HG03575 (cell line): ENCODE results near the gene OLIG1.

Experiments
- ATAC-seq: cut with Tn5 transposase; IDR thresholded peaks from one replicate; pipeline ENCODE4 v1.9.1; 2021; ENCODE audit not compliant: unreplicated experiment, insufficient number of reproducible peaks, low FRiP score; ENCODE audit errors: extremely low read depth

Gene OLIG1

DNA sequence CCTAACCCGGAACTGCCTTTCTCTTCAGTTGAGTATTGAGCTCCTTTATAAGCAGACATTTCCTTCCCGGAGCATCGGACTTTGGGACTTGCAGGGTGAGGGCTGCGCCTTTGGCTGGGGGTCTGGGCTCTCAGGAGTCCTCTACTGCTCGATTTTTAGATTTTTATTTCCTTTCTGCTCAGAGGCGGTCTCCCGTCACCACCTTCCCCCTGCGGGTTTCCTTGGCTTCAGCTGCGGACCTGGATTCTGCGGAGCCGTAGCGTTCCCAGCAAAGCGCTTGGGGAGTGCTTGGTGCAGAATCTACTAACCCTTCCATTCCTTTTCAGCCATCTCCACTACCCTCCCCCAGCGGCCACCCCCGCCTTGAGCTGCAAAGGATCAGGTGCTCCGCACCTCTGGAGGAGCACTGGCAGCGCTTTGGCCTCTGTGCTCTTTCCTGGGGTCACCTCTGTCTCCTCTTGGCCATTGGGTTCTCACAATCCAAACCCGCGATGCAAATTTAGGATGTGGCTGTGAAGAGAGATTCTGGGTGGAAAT is 40.5 kb upstream of the OLIG1 start:
- ATAC-seq, result no peak

DNA sequence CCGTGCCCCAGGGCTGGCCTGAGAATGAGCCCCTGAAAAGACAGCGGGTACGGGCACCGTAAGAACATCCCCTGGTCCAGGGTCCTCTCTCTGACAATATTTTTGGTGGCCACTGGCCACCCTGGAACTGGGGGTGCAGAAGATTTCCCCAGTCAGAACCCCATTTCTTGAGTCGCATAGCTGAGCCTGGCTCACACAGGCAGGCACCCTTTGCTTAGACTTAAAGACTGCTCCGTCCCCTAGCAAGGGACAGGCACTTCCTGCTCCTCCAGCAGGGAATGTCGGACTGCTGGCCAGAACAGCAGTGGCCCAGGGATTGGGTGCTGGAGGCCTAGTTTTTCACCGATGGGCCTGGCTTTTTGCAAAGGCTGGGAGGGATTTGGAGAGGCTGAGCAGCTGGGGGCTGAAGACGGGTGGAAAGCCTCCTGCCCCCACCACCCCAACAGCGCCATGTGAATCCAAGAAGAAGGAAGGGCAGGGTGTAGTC is 39.9 kb upstream of the OLIG1 start:
- no peak for ATAC-seq

DNA sequence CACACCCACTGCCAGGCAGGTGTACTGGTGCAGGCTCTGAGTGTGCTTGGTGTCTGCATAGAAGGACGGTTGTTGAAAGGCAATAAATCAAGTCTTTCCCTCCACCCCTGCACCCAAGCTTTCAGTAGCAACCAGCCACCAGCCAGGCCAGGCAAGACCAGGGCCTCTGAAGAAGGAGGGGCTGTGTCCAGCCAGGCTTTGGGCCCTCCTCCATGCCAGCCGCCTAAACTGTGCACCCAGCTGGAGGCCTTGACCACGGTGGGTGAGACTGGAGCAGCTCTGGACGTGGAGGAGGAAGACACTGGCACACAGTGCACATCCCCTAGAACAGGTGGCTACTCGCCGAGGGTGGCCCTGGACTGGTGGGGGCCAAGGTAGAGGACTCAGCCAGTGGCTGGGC is 39.3 kb upstream of the OLIG1 start:
- ATAC-seq, result no peak

DNA sequence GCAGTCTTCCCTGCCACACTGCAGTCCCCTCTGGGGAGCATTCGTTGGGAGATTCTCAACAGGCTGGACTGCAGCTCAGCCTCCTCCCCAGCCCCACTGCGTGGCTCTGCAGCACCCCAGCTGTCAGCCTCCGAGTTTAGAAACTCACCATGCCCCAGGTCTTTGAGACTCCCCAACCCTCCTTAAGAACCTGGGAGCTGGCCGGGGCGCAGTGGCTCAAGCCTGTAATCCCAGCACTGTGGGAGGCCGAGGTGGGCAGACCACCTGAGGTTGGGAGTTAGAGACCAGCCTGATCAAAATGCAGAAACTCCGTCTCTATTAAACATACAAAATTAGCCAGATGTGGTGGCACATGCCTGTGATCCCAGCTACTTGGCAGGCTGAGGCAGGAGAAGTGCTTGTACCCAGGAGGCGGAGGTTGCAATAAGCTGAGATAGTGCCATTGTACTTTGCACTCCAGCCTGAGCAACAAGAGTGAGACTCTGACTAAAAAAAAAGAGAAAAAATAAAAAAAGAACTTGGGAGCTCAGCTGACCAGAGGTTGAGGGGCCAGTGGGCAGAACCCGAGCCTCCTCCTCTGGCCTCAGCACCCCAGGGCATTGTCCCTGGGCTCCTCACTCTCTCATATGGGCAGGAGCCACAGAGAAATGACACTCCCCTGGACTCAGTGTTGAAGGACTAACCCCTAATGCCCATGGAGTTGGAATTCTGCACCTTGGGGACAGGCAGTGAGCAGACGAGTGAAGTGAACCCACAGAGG is 38.6 kb upstream of the OLIG1 start:
- ATAC-seq, result no peak

DNA sequence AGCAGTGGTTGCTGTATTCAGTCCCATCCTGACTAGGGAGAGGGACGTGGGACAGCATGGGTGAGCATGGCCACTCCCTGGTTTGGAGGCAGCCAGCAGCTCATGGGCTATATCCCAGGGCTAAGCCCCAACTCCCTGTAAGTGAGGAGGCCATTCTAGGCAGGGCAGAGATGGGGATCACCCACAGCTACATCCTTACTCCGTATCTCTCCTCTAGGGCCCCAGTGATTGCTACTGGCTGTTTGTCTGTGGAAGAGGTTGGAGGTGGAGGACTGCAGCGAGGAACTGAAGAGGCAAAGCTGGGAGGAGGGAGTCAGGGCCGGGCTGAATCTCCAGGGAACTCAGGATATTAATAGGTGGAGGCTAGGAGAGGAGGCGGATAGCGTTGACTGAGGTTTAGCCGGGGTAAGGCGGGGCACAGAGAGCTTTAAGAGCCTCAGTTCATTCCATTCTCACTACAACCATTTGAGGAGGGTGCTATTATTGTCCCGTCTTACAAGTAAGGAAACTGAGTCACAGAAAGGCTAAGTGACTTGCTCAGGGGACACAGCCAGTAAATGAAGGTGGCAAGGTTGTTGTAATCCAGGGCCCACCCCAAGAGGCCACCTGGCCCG is 37.4 kb upstream of the OLIG1 start:
- no peak for ATAC-seq

DNA sequence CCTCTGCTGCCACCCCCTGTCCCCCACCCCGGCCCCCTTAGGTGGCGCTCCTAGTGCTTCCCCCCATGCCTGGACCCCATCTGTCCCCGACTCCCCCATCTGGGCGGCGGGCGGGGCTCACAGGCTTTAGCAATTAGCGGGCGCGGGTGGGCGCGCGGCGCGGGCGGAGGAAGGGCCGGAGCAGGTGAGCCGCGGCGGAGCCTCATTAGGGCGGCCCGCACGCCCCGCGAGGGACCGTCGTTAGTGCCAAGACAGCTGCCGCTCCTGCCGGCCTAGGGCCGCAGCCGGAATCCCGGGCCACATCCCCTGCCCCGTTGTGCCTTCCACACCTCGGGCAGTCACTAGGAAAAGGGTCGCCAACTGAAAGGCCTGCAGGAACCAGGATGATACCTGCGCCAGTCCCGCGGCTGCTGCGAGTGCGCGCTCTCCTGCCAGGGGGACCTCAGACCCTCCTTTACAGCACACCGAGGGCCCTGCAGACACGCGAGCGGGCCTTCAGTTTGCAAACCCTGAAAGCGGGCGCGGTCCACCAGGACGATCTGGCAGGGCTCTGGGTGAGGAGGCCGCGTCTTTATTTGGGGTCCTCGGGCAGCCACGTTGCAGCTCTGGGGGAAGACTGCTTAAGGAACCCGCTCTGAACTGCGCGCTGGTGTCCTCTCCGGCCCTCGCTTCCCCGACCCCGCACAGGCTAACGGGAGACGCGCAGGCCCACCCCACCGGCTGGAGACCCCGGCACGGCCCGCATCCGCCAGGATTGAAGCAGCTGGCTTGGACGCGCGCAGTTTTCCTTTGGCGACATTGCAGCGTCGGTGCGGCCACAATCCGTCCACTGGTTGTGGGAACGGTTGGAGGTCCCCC is 36.6 kb upstream of the OLIG1 start:
- ATAC-seq, result no peak

DNA sequence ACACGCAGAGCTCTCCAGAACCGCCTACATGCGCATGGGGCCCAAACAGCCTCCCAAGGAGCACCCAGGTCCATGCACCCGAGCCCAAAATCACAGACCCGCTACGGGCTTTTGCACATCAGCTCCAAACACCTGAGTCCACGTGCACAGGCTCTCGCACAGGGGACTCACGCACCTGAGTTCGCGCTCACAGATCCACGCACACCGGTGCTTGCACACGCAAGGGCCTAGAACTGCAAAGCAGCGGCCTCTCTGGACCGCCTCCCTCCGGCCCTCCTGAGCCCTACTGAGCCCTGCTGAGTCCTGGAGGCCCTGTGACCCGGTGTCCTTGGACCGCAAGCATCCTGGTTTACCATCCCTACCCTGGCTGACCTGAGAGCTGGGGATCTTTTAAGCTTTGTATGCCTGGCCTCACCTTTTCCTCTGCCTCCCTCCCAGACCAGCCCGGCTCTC is 36.0 kb upstream of the OLIG1 start:
- no peak for ATAC-seq

DNA sequence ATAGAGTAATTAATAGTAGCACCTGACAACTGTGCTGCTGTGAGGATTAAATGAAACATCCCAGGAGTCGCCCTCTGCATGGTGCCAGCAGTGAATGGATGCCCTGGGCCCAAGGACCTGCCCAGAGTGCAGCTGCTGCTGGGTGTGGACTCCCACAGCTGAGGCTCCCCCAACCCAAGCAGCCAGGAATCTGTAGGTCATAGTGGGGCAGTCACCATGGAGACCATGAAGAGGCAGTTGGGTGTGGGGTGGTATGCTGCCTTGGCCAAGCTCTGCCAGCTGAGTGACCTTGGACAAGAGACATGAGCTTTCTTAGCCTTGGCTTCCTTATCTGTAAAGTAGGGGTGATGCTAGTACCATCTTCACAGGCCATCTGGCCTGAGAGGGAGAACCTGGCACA is 34.8 kb upstream of the OLIG1 start:
- no peak for ATAC-seq

DNA sequence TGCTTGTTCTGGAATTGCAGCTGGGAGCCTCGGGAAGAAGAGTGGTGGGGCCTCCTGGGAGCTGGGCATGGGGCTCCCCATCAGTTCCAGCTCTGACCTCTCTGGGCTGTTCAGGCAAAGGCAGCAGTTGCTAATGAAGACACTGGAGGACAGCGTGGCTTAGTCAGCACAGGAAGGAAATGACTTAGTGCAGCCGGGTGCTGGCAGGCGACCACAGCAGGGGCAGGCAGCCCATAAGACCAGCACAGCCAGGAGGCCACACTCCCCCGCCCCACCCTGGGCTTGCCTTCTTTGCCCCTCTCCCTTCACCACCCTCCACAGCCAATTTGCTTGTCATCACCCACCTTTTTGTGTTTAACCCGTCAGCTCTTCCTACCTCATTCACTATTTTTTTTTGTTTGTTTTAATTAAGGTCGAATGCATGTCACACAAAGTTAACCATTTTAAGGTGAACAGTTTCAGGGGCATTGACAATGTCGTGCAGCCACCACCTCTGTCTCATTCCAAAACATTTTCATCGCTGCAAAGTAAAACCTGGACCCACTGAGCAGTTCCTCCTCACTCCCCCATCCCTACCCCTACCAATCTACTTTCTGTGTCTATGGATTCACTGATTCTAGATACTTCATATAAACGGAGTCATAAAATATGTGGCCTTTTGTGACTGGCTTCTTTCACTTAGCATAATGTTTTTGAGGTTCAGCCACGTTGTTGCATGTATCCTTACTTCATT is 33.3 kb upstream of the OLIG1 start:
- no peak for ATAC-seq

DNA sequence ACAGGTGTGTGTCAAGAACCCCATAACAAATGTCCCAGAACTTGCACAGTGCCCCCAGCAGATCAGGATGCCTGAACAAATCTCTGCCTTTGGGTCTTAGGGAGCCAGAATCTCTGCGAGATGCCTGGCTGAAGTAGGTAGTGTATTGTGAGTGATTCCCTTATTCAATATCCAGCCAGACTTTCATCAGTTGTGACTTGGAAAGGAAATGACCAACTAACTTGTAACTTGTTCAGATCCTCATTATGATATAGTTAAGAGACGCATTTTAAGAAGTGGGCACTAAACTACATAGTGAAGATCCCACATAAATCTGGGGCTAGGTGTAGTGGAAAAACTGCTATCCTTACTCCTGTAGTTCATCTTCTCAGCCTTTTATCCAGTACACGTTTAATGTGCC is 32.4 kb upstream of the OLIG1 start:
- no peak for ATAC-seq

DNA sequence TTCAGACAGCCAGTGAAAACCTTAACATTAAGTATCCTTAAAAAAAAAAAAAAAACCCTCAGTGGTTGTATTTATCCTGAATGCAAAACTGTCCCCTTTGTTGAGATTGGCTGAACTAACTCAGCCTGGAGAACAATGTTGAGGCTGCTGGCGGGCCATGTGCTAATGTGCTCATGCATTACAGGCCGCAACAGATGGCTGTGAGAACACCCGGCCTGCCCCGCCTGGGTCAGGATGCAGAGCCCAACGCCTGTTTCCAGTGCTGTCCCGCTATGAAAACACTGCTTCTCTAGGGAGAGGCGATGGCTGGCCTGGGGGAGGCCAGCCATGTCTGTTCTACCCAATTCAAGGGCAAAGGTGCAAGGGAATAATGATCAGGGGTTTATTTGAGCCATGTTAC is 30.4 kb upstream of the OLIG1 start:
- no peak for ATAC-seq

DNA sequence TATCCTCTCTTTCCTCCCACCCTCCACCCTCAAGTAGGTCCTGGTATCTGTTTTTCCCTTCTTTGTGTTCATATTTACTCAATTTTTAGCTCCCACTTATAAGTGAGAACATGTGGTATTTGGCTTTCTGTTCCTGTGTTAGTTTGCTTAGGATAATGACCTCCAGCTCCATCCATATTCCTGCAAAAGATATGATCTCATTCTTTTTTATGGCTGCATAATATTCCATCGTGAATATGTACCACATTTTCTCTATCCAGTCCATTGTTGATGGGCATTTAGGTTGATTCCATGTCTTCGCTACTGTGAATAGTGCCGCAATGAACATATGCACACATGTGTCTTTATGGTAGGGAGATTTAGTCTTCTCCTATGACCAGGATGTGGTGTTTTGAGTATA is 29.7 kb upstream of the OLIG1 start:
- no peak for ATAC-seq

DNA sequence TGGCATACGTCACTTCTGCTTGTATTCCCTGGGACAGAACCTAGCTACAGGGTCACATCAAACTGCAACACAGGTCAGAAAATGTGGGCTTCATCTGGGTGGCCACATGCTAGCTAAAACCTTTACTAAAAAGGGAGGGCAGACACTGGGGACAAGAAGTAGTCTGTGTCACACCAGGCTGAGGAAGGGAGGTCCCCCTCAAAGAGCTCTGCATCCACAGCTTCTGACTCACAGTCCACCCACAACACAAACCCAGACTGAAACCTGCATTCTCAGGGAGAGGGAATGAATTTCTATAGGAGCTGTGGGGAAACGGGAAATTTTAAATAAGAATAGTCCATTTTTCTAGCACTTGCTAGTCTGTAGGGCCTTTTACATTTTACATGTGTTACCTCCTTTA is 28.0 kb upstream of the OLIG1 start:
- ATAC-seq, result no peak

DNA sequence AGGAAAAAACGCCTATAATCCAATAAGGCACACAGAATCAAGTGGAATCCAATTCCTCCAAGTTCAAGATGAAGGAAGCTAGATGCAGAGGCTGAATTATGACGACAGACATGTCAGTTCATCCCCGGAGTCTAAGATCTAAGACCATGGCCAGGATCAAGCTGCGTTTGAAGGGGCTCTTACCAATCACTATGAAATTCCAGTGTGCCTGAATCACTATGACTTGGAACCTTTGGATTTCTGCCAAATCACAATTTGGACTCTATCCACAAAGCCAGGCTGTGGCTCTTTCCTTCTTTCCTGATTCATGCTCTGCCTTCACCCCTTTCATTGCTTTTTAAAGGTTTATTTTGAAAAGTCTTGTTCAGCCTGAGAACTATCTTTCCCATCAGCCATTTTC is 27.1 kb upstream of the OLIG1 start:
- no peak for ATAC-seq

DNA sequence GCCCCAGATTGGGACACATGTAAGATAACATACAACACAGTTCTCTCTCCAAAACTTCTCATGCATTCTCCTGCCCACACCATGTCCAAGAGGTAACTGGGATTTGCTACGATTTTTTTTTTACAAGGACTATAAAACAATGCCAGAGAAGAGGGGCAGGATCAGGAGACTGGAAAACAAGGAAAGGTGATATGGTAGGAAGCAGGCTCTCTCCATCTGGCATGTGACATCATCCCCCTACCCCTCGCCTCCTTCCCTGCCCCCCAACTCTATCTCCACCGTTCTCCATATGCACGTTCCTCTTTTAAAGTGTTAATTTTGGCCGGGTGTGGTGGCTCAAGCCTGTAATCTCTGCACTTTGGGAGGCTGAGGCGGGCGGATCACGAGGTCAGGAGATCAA is 23.5 kb upstream of the OLIG1 start:
- no peak for ATAC-seq

DNA sequence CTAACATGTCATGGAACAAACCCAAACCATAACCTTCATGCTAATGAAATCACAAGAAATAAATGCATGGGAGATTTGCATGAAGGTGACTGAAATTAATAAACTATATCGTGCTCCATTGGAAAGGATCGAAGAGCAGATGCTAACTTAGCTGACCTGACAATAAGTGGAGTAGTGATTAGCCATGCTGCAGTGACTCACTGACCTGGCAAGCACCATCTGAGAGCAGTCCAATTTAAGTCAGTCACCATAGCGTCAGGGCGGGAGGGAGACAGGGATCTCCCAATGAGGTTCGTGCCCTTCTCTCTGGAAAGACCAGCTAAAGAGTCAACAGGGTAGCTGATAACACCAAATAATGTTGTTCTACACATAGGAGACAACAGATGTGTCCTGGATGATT is 22.7 kb upstream of the OLIG1 start:
- no peak for ATAC-seq

DNA sequence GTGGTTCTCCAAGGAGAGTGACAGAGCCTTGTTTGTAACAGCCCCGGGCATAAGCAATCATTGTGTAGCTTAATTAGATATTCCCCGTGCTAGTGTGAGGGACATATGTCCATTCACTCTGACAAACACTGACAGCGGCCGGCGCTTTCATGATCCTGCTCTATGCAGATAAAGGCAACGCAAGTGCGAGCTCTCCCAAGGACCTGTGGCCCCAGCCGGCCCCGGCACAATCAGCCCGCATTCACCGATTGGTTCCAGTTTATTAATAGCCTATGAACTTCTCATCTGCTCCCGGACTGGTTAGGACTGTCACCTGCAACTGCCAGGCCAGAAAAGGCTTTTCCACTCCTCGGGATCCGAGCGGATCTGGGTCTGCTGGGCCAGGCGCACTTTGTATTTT is 18.0 kb upstream of the OLIG1 start:
- no peak for ATAC-seq

DNA sequence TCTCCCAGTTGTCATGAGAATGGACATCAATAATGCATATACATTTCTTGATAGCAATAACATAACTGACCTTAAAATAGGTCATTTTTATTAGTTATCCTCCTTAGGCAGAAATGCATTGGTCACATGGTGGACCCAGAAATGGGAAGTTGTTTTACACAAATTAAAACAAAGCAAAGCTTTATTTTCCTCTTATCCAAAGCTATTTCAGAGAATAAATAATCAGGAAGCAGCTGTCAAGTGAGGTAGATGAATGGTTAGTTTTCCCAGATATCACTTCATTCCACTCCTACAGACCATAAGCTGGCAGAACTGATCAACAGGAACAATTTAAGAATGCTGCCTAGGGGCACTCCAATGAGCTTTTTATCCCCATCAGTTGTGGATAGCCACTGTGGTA is 16.0 kb upstream of the OLIG1 start:
- no peak for ATAC-seq

DNA sequence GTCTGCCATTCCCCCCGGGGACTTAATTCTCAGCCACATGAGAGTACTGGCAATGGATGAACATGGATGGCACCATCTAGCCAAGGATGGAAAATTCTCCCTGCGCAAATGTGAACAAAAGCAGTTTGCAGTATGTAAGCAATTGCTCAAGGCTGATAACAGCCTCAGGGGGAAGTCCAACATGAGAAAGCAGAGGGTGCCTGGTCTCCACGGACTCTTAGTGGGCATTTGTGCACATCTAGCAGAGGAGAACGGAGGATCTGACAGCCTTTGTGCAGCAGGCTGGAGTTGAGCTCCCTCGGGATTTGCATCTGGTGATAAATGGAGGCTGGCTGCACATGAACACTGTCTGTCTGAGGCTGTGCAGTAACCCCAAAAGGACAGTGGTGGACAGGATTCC is 13.9 kb upstream of the OLIG1 start:
- no peak for ATAC-seq
